H54 (cell line): ENCODE data around the gene PPP1R1B.
A peak's percentile ranks its signal among the peaks of the same experiment; 100 is the strongest.

Experiments used
- DNase-seq: peaks from one replicate; pipeline ENCODE4 v3.0.0; 2011; ENCODE audit warnings: low spot score, mixed read lengths; ENCODE audit not compliant: insufficient read length
- FAIRE-seq: peaks from 3 replicates; lab custom pipeline; 2011; peaks lifted over from hg19 to GRCh38; lab: Jason Lieb, UNC
- POLR2A ChIP-seq: IDR thresholded peaks from 2 replicates; pipeline ENCODE4 v1.6.1; 2011; ENCODE audit warnings: low read depth, mild to moderate bottlenecking, low read length

The PPP1R1B gene

GRCh38 chr17:39617100-39617445 is 9.7 kb upstream of the PPP1R1B start:
- FAIRE-seq (no peak), DNase-seq (no peak)
- TF ChIP-seq POLR2A: no peak

GRCh38 chr17:39617446-39618245 is 9.1 kb upstream of the PPP1R1B start:
- peak; percentile 87 for DNase-seq
- TF ChIP-seq POLR2A: 0 out of 2 replicates have a peak, but pooled peaks have one; percentile 7
- no peak for FAIRE-seq

- no peak for TF ChIP-seq POLR2A
- FAIRE-seq (no peak), DNase-seq (no peak)
Observed at GRCh38 chr17:39618246-39618913, 8.4 kb upstream of the PPP1R1B start.

- DNase-seq (no peak), FAIRE-seq (no peak)
- no peak for TF ChIP-seq POLR2A
Observed at GRCh38 chr17:39618956-39619785, 7.6 kb upstream of the PPP1R1B start.

- DNase-seq (no peak), FAIRE-seq (no peak)
- no peak for TF ChIP-seq POLR2A
Observed at GRCh38 chr17:39619786-39620101, 7.0 kb upstream of the PPP1R1B start.

GRCh38 chr17:39621523-39622379 is 5.0 kb upstream of the PPP1R1B start:
- TF ChIP-seq POLR2A: no peak
- FAIRE-seq (no peak), DNase-seq (peak; percentile 91)

- no peak for DNase-seq
- no peak for FAIRE-seq
- TF ChIP-seq POLR2A: no peak
Observed at GRCh38 chr17:39622380-39623006, 4.3 kb upstream of the PPP1R1B start.

GRCh38 chr17:39623356-39623950 is 3.3 kb upstream of the PPP1R1B start:
- FAIRE-seq (no peak), DNase-seq (peak; percentile 90)
- no peak for TF ChIP-seq POLR2A

GRCh38 chr17:39624313-39624712 is 2.4 kb upstream of the PPP1R1B start:
- DNase-seq (no peak), FAIRE-seq (no peak)
- TF ChIP-seq POLR2A: no peak

- no peak for TF ChIP-seq POLR2A
- FAIRE-seq: no peak
Observed at GRCh38 chr17:39625198-39625785, 1.5 kb upstream of the PPP1R1B start.

GRCh38 chr17:39627047-39627711 is 427 bp downstream of the PPP1R1B start:
- DNase-seq (no peak), FAIRE-seq (no peak)
- no peak for TF ChIP-seq POLR2A

More at GRCh38 chr17:39625198-39625785, 1.5 kb upstream of the PPP1R1B start:
- DNase-seq: no peak

GRCh38 chr17:39627712-39628516 is 1.2 kb downstream of the PPP1R1B start:
- FAIRE-seq (no peak), DNase-seq (no peak)
- no peak for TF ChIP-seq POLR2A
